ENCODE results near the gene PKP4. TPM values are rescaled to one million over a fixed set of nuclear protein-coding genes. Genes with fewer than 3 reads are reported as not detected.
A peak's percentile ranks its signal among the peaks of the same experiment; 100 is the strongest.

The PKP4 gene
- total and polyA plus RNA-seq, 2 of the 8 experiments (the other 6 are each of a cell fraction or from before 2014, with no cell fraction given): 48.2 to 88.0 TPM

- no peak overlapping the region for H3K4ac ChIP-seq (replicated peaks; ENCODE audit: insufficient read length, low read depth, low read length)
- H2BK15ac ChIP-seq (ENCODE audit: low read length): no peak overlapping the region
- CTCF ChIA-PET (ENCODE audit: partially characterized antibody): interaction anchor here (0.7 to 2.6 kb wide), 8 partner anchors 8 to 617 kb away, joined by 3 to 9 read pairs (median 4); no protein-coding TSS in a partner anchor
- no peak overlapping the region for H3K4me2 ChIP-seq (ENCODE audit: insufficient read depth in 1 of 2, low read depth in 2 of 2, low read length in 2 of 2)
- H3K36me3 ChIP-seq (ENCODE audit: control insufficient read depth in 2 of 4, insufficient read depth in 4 of 4, low read length in 3 of 4): peaks cover 0 to 3% (median 0%) of the 10 kb centered on the region in 4 experiments; a peak in 2 of 8 replicates
- no peaks in the 10 kb centered on the region for H3K23me2 ChIP-seq (ENCODE audit: low read depth, low read length)
- no peaks in the 10 kb centered on the region for H3K79me1 ChIP-seq (ENCODE audit: low read depth, low read length)
- no peak overlapping the region for H3K4me3 ChIP-seq (ENCODE audit: extremely low read depth in 1 of 4, insufficient read depth in 2 of 4, low read depth in 3 of 4, low read length in 4 of 4)
- H3K27me3 ChIP-seq (replicated peaks in 1 of 4; ENCODE audit: control insufficient read depth in 3 of 4, extremely low read depth in 1 of 4, insufficient read depth in 3 of 4, low read length in 3 of 4): no peaks in the 10 kb centered on the region
- no peak overlapping the region for H4K5ac ChIP-seq (ENCODE audit: insufficient read length, low read depth, low read length)
- H2AK5ac ChIP-seq (ENCODE audit: low read depth, low read length): no peak overlapping the region
- peak overlapping the region; percentile 43; the same call in 1 of the 2 replicates for H4K8ac ChIP-seq (ENCODE audit: extremely low read depth, insufficient read depth, low read length)
- no peak overlapping the region for H2BK12ac ChIP-seq (ENCODE audit: low read depth, low read length)
- H3K27ac ChIP-seq (ENCODE audit: low read depth, low read length): 0 out of 2 replicates have a peak overlapping the region, but pooled peaks have one; percentile 29
- no peak overlapping the region for H2BK120ac ChIP-seq (replicated peaks; ENCODE audit: low read depth, low read length)
- TF ChIP-seq CTCF (IDR thresholded peaks at IDR 0.05; ENCODE audit: control extremely low read depth in 1 of 3, insufficient read depth in 1 of 3, low read depth in 1 of 3, low read length in 3 of 3) (peak in 2 of 3 experiments; percentile 13 to 17; a peak in 2 of 4 replicates), SRF (IDR thresholded peaks at IDR 0.05; ENCODE audit: low read depth, low read length) (no peak)
- no peak overlapping the region for H3K18ac ChIP-seq (ENCODE audit: extremely low read depth, low read length)
- H3K4me1 ChIP-seq (replicated peaks in 1 of 4; ENCODE audit: control insufficient read depth in 3 of 4, insufficient read depth in 4 of 4, low read length in 3 of 4): peaks cover 0 to 3% (median 0%) of the 10 kb centered on the region in 4 experiments; a peak in 2 of 7 replicates
- no peak overlapping the region for H3K56ac ChIP-seq (replicated peaks; ENCODE audit: insufficient read length, low read depth, low read length)
- POLR2A ChIA-PET (ENCODE audit: partially characterized antibody): interaction anchor here (1.5 kb wide), 1 partner anchor 22 kb away, joined by 3 read pairs; no protein-coding TSS in a partner anchor
- H3K23ac ChIP-seq (ENCODE audit: insufficient read length): no peak overlapping the region
- H4K91ac ChIP-seq (replicated peaks; ENCODE audit: insufficient read length, low read length): no peak overlapping the region
- H2BK5ac ChIP-seq (ENCODE audit: low read depth, low read length): no peak overlapping the region
- no peak overlapping the region for H3K9ac ChIP-seq (replicated peaks in 1 of 4; ENCODE audit: extremely low read depth in 1 of 4, low read depth in 3 of 4, low read length in 3 of 4)
- H3K9me3 ChIP-seq (ENCODE audit: insufficient read depth in 2 of 2, low read depth in 1 of 2, low read length in 1 of 2): no peaks in the 10 kb centered on the region
- H2AFZ ChIP-seq (ENCODE audit: low read length): no peak overlapping the region
- H2BK20ac ChIP-seq (ENCODE audit: low read length): no peak overlapping the region
- H4K20me1 ChIP-seq (replicated peaks in 1 of 2; ENCODE audit: control insufficient read depth in 1 of 2, insufficient read depth in 2 of 2, low read length in 2 of 2): no peaks in the 10 kb centered on the region
- no peak overlapping the region for H3K14ac ChIP-seq (ENCODE audit: insufficient read length)
- no peak for DNase-seq (ENCODE audit: low read depth in 1 of 2, low spot score in 2 of 2)
- no peak for FAIRE-seq
- H3K79me2 ChIP-seq (ENCODE audit: control insufficient read depth in 1 of 2, insufficient read depth in 2 of 2, low read length in 2 of 2): no peaks in the 10 kb centered on the region
- 89% methylated on average over 6 of the region's 6 CpGs; no CpG with 5 or more reads in 1 of the 2 experiments for WGBS, 2 experiments (ENCODE audit: extremely low coverage in 1 of 2, insufficient coverage in 1 of 2, insufficient read length in 1 of 2, insufficient replicate concordance in 2 of 2, low coverage in 1 of 2, low lambda C conversion rate in 2 of 2, missing lambda C conversion rate in 1 of 2)
Observed at GRCh38 chr2:158650646-158651357, 194.1 kb downstream of the PKP4 start.
